H1 (cell line): ENCODE results near the gene CNDP1. TPM values are rescaled to one million over a fixed set of nuclear protein-coding genes. Genes with fewer than 3 reads are reported as not detected.

Source experiments
- CHD7 ChIP-seq: fragments of 300-600 bp; sonication (generic); IDR thresholded peaks from 2 replicates; pipeline ENCODE4 v1.7.1; 2012; ENCODE audit warnings: low read length, moderate library complexity, mild to moderate bottlenecking, inconsistent platforms; ENCODE audit not compliant: insufficient replicate concordance
- FOSL1 ChIP-seq: IDR thresholded peaks from 2 replicates; pipeline ENCODE4 v1.6.1; 2011; ENCODE audit warnings: mild to moderate bottlenecking, low read depth, low read length, moderate library complexity; ENCODE audit not compliant: insufficient read depth
- polyA plus RNA-seq, 7 experiments: library from polyadenylated mRNA; depleted of rRNA in 3 of 7; stranded (reverse) in 5 of 7; unstranded in 2 of 7; fragments of >200 nt in 5 of 7; fragments of 200-250 nt in 2 of 7; gene quantifications; 1 replicate in 5 of 7; 2 replicates in 1 of 7; 4 replicates in 1 of 7; pipeline versions ENCODE4 v1.2.1 to v1.2.3, GENCODE V29; 2011 to 2013; ENCODE audit warnings: missing spikeins in 2 of 7, mixed read lengths in 2 of 7
- total RNA-seq: library from RNA; stranded (reverse); fragmentation: NEBNext Ultra II Directional; extraction: Animal tissue kit (Norgen Biotek cat#: 25700); gene quantifications from 2 replicates; pipeline ENCODE4 v1.2.1, GENCODE V29; 2021

The CNDP1 gene
- total and polyA plus RNA-seq, 2 of the 8 experiments (the other 6 are each of a cell fraction or from before 2014, with no cell fraction given) = 0.09 TPM; not detected in 1

GRCh38 chr18:74488864-74489263, 45.4 kb upstream of the CNDP1 start (continued):
- TF ChIP-seq CHD7 (no peak), FOSL1 (no peak)
